ENCODE data around the gene COL4A2.

DNA sequence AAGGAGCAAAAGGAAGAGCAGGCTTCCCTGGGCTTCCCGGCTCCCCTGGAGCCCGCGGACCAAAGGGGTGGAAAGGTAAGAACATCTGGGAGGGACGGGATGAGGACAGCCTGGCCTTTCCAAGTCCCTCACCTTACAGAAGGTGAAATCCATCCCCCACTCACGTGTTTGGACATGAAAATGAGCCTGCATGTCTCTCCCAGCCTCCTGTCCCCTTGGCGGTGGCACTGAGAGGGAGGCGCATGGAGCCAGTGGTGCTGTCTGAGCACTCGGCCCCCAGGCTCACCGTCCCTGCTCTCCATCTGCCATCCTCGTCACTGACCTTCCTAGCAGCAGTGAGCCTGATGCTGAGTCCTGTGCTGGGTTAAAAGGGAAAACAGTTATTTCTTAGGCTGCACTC, 150.3 kb downstream of the COL4A2 start:
- TF ChIP-seq, protein P1, sequence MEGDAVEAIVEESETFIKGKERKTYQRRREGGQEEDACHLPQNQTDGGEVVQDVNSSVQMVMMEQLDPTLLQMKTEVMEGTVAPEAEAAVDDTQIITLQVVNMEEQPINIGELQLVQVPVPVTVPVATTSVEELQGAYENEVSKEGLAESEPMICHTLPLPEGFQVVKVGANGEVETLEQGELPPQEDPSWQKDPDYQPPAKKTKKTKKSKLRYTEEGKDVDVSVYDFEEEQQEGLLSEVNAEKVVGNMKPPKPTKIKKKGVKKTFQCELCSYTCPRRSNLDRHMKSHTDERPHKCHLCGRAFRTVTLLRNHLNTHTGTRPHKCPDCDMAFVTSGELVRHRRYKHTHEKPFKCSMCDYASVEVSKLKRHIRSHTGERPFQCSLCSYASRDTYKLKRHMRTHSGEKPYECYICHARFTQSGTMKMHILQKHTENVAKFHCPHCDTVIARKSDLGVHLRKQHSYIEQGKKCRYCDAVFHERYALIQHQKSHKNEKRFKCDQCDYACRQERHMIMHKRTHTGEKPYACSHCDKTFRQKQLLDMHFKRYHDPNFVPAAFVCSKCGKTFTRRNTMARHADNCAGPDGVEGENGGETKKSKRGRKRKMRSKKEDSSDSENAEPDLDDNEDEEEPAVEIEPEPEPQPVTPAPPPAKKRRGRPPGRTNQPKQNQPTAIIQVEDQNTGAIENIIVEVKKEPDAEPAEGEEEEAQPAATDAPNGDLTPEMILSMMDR (IDR thresholded peaks at IDR 0.05; ENCODE audit: insufficient read depth, low read depth, low read length): no peak
- TF ChIP-seq EZH2 (IDR thresholded peaks at IDR 0.05; ENCODE audit: insufficient read depth, low read length): no peak

Data from astrocyte (in vitro differentiated cells and primary cell).